ENCODE results near the gene CWF19L2.
"Not testable (repeated sequence)": the region's sequence is repeated elsewhere in the genome, so short reads cannot be mapped to it uniquely, and the experiment has no call there.

Gene CWF19L2

GRCh38 chr11:107390701-107391100 lies 66.9 kb downstream of the CWF19L2 start:
- H3K4me3 Mint-ChIP-seq; H3K27me3 Mint-ChIP-seq; H3K9me3 Mint-ChIP-seq (ENCODE audit: low read depth); H3K27ac Mint-ChIP-seq: not testable (repeated sequence)
- H3K4me1 Mint-ChIP-seq (ENCODE audit: low read depth) = peaks cover 17% of the 10 kb centered on the region
- H3K36me3 Mint-ChIP-seq = peaks cover 43% of the 10 kb centered on the region

GRCh38 chr11:107387666-107388065 lies 70.0 kb downstream of the CWF19L2 start:
- peaks cover 40% of the 10 kb centered on the region for H3K36me3 Mint-ChIP-seq
- H3K4me3 Mint-ChIP-seq = no peak overlapping the region
- no peak overlapping the region for H3K27ac Mint-ChIP-seq
- no peaks in the 10 kb centered on the region for H3K9me3 Mint-ChIP-seq (ENCODE audit: low read depth)
- H3K4me1 Mint-ChIP-seq (ENCODE audit: low read depth) = peaks cover 22% of the 10 kb centered on the region
- no peaks in the 10 kb centered on the region for H3K27me3 Mint-ChIP-seq

GRCh38 chr11:107385361-107385981 lies 72.2 kb downstream of the CWF19L2 start:
- no peaks in the 10 kb centered on the region for H3K9me3 Mint-ChIP-seq (ENCODE audit: low read depth)
- H3K27ac Mint-ChIP-seq = no peak overlapping the region
- peaks cover 22% of the 10 kb centered on the region for H3K4me1 Mint-ChIP-seq (ENCODE audit: low read depth)
- H3K4me3 Mint-ChIP-seq = no peak overlapping the region
- peaks cover 28% of the 10 kb centered on the region for H3K36me3 Mint-ChIP-seq
- H3K27me3 Mint-ChIP-seq = no peaks in the 10 kb centered on the region

GRCh38 chr11:107384144-107384852 lies 73.3 kb downstream of the CWF19L2 start:
- Mint-ChIP-seq H3K27ac (no peak overlapping the region), H3K9me3 (ENCODE audit: low read depth) (no peaks in the 10 kb centered on the region), H3K4me1 (ENCODE audit: low read depth) (peaks cover 22% of the 10 kb centered on the region), H3K27me3 (no peaks in the 10 kb centered on the region), H3K36me3 (peaks cover 22% of the 10 kb centered on the region), H3K4me3 (no peak overlapping the region)

- Mint-ChIP-seq H3K27ac (no peak overlapping the region), H3K4me1 (ENCODE audit: low read depth) (peaks cover 12% of the 10 kb centered on the region), H3K27me3 (no peaks in the 10 kb centered on the region), H3K9me3 (ENCODE audit: low read depth) (no peaks in the 10 kb centered on the region), H3K4me3 (no peak overlapping the region), H3K36me3 (peaks cover 29% of the 10 kb centered on the region)
These were observed 85.2 kb downstream of the CWF19L2 start for GRCh38 chr11:107372439-107372838.

GRCh38 chr11:107370390-107370789 lies 87.2 kb downstream of the CWF19L2 start:
- H3K9me3 Mint-ChIP-seq (ENCODE audit: low read depth) = no peaks in the 10 kb centered on the region
- peaks cover 29% of the 10 kb centered on the region for H3K36me3 Mint-ChIP-seq
- peaks cover 12% of the 10 kb centered on the region for H3K4me1 Mint-ChIP-seq (ENCODE audit: low read depth)
- H3K27me3 Mint-ChIP-seq = no peaks in the 10 kb centered on the region
- H3K4me3 Mint-ChIP-seq = no peak overlapping the region
- no peak overlapping the region for H3K27ac Mint-ChIP-seq

- Mint-ChIP-seq H3K27ac (no peak overlapping the region), H3K4me3 (no peak overlapping the region), H3K27me3 (no peaks in the 10 kb centered on the region), H3K36me3 (peaks cover 35% of the 10 kb centered on the region), H3K9me3 (ENCODE audit: low read depth) (no peaks in the 10 kb centered on the region), H3K4me1 (ENCODE audit: low read depth) (peaks cover 3% of the 10 kb centered on the region)
These were observed 97.9 kb downstream of the CWF19L2 start for GRCh38 chr11:107359701-107360100.

GRCh38 chr11:107357877-107358276 lies 99.7 kb downstream of the CWF19L2 start:
- no peaks in the 10 kb centered on the region for H3K27me3 Mint-ChIP-seq
- peaks cover 43% of the 10 kb centered on the region for H3K36me3 Mint-ChIP-seq
- H3K27ac Mint-ChIP-seq = no peak overlapping the region
- H3K4me1 Mint-ChIP-seq (ENCODE audit: low read depth) = peaks cover 4% of the 10 kb centered on the region
- H3K9me3 Mint-ChIP-seq (ENCODE audit: low read depth) = no peaks in the 10 kb centered on the region
- no peak overlapping the region for H3K4me3 Mint-ChIP-seq

GRCh38 chr11:107354780-107355179 lies 102.8 kb downstream of the CWF19L2 start:
- peaks cover 38% of the 10 kb centered on the region for H3K36me3 Mint-ChIP-seq
- no peaks in the 10 kb centered on the region for H3K9me3 Mint-ChIP-seq (ENCODE audit: low read depth)
- no peaks in the 10 kb centered on the region for H3K27me3 Mint-ChIP-seq
- H3K4me3 Mint-ChIP-seq = no peak overlapping the region
- no peak overlapping the region for H3K27ac Mint-ChIP-seq
- H3K4me1 Mint-ChIP-seq (ENCODE audit: low read depth) = peaks cover 3% of the 10 kb centered on the region

- Mint-ChIP-seq H3K4me1 (ENCODE audit: low read depth) (no peaks in the 10 kb centered on the region), H3K9me3 (ENCODE audit: low read depth) (no peaks in the 10 kb centered on the region), H3K4me3 (no peak overlapping the region), H3K27ac (no peak overlapping the region), H3K36me3 (peaks cover 19% of the 10 kb centered on the region), H3K27me3 (no peaks in the 10 kb centered on the region)
These were observed 119.7 kb downstream of the CWF19L2 start for GRCh38 chr11:107337917-107338316.

GRCh38 chr11:107331728-107332127 lies 125.9 kb downstream of the CWF19L2 start:
- Mint-ChIP-seq H3K4me3 (no peak overlapping the region), H3K27ac (no peak overlapping the region), H3K4me1 (ENCODE audit: low read depth) (no peaks in the 10 kb centered on the region), H3K36me3 (peaks cover 16% of the 10 kb centered on the region), H3K27me3 (no peaks in the 10 kb centered on the region), H3K9me3 (ENCODE audit: low read depth) (no peaks in the 10 kb centered on the region)

GRCh38 chr11:107329164-107329563 lies 128.5 kb downstream of the CWF19L2 start:
- Mint-ChIP-seq H3K9me3 (ENCODE audit: low read depth) (peaks cover 3% of the 10 kb centered on the region), H3K27me3 (no peaks in the 10 kb centered on the region), H3K4me1 (ENCODE audit: low read depth) (no peaks in the 10 kb centered on the region), H3K4me3 (no peak overlapping the region), H3K36me3 (peaks cover 30% of the 10 kb centered on the region), H3K27ac (no peak overlapping the region)

GRCh38 chr11:107316426-107316825 lies 141.2 kb downstream of the CWF19L2 start:
- peaks cover 39% of the 10 kb centered on the region for H3K36me3 Mint-ChIP-seq
- H3K9me3 Mint-ChIP-seq (ENCODE audit: low read depth) = peaks cover 9% of the 10 kb centered on the region
- no peaks in the 10 kb centered on the region for H3K4me1 Mint-ChIP-seq (ENCODE audit: low read depth)
- no peak overlapping the region for H3K4me3 Mint-ChIP-seq
- no peaks in the 10 kb centered on the region for H3K27me3 Mint-ChIP-seq
- H3K27ac Mint-ChIP-seq = no peak overlapping the region

GRCh38 chr11:107307991-107308390 lies 149.6 kb downstream of the CWF19L2 start:
- no peak overlapping the region for H3K4me3 Mint-ChIP-seq
- H3K4me1 Mint-ChIP-seq (ENCODE audit: low read depth) = no peaks in the 10 kb centered on the region
- no peaks in the 10 kb centered on the region for H3K27me3 Mint-ChIP-seq
- H3K9me3 Mint-ChIP-seq (ENCODE audit: low read depth) = peaks cover 3% of the 10 kb centered on the region
- H3K36me3 Mint-ChIP-seq = peaks cover 42% of the 10 kb centered on the region
- no peak overlapping the region for H3K27ac Mint-ChIP-seq

- Mint-ChIP-seq H3K9me3 (ENCODE audit: low read depth) (peaks cover 3% of the 10 kb centered on the region), H3K36me3 (peaks cover 51% of the 10 kb centered on the region), H3K4me3 (no peak overlapping the region), H3K27me3 (no peaks in the 10 kb centered on the region), H3K4me1 (ENCODE audit: low read depth) (no peaks in the 10 kb centered on the region), H3K27ac (no peak overlapping the region)
These were observed 155.7 kb downstream of the CWF19L2 start for GRCh38 chr11:107301878-107302277.
